Spleen (tissue), 11 donors: ENCODE data around the gene PCED1B. TPM values are rescaled to one million over a fixed set of nuclear protein-coding genes. Genes with fewer than 3 reads are reported as not detected.

Source experiments
- DNase-seq: peaks from one replicate; pipeline ENCODE4 v3.0.0-alpha.2; 2020
- H3K27ac ChIP-seq, 8 donors: fragments of 200-600 bp; sonication (generic) in 7 of 8; 1 replicate in 4 of 8; 2 replicates in 4 of 8; pipeline versions ENCODE4 v1.5.0 to v1.8.0; 2016 to 2021; ENCODE audit warnings: inconsistent platforms in 4 of 8, mild to moderate bottlenecking in 4 of 8, moderate library complexity in 1 of 8
- H3K27me3 ChIP-seq, 7 donors: fragments of 200-600 bp; sonication (generic) in 6 of 7; replicated peaks in 1 of 7; 1 replicate in 4 of 7; 2 replicates in 3 of 7; pipeline versions ENCODE4 v1.5.0 to v1.8.0; 2016 to 2021; ENCODE audit warnings: inconsistent platforms in 3 of 7, mild to moderate bottlenecking in 1 of 7
- H3K36me3 ChIP-seq, 6 donors: fragments of 200-600 bp; sonication (generic) in 5 of 6; 1 replicate in 4 of 6; 2 replicates in 2 of 6; pipeline versions ENCODE4 v1.5.0 to v1.8.0; 2016 to 2021; ENCODE audit warnings: inconsistent platforms in 2 of 6
- H3K4me1 ChIP-seq, 6 donors: fragments of 200-600 bp; sonication (generic) in 5 of 6; 1 replicate in 3 of 6; 2 replicates in 3 of 6; pipeline versions ENCODE4 v1.5.0 to v1.8.0; 2016 to 2021; ENCODE audit warnings: inconsistent platforms in 3 of 6
- H3K4me3 ChIP-seq, 8 donors: fragments of 200-600 bp; sonication (generic) in 7 of 8; 1 replicate in 4 of 8; 2 replicates in 4 of 8; pipeline versions ENCODE4 v1.5.0 to v1.8.0; 2016 to 2021; ENCODE audit warnings: inconsistent platforms in 4 of 8, mild to moderate bottlenecking in 4 of 8, moderate library complexity in 2 of 8
- H3K9me3 ChIP-seq, 8 donors: fragments of 200-600 bp; sonication (generic) in 7 of 8; 1 replicate in 4 of 8; 2 replicates in 4 of 8; pipeline versions ENCODE4 v1.5.0 to v1.8.0; 2016 to 2021; ENCODE audit warnings: inconsistent platforms in 4 of 8
- POLR2A ChIP-seq, 3 donors: fragments of 450-650 bp; IDR thresholded peaks; one replicate each; pipeline ENCODE4 v1.5.1; 2017; ENCODE audit warnings: antibody characterized with exemption in 3 of 3, mild to moderate bottlenecking in 1 of 3
- POLR2AphosphoS5 ChIP-seq, 3 donors: sonication (generic); formaldehyde crosslinking; IDR thresholded peaks; one replicate each; pipeline ENCODE4 v1.5.1; 2017; ENCODE audit warnings: antibody characterized with exemption in 3 of 3
- WGBS, 5 donors: extraction: QIAGEN DNeasy Blood & Tissue Kit in 3 of 5; methylation state at CpG; one replicate each; pipeline versions ENCODE4 v1.1.5 to v1.1.7; 2013 to 2018; 5-methylcytosine and 5-hydroxymethylcytosine counted together
- intact Hi-C: fragments of 100-400 bp; cut with DNase I; formaldehyde crosslinking; loops from one replicate; pipeline ENCODE4 v1.15.0; 2023; ENCODE audit warnings: low total_unique reads
- polyA plus RNA-seq, 3 donors: library from polyadenylated mRNA; stranded (reverse); fragments of 200-250 nt; gene quantifications; one replicate each; pipeline ENCODE4 v1.2.1, GENCODE V29; 2013
- total RNA-seq, 7 donors: library from RNA; depleted of rRNA in 3 of 7; stranded (reverse); fragments of >200 nt in 3 of 7; fragmentation: NEBNext Ultra II Directional in 4 of 7; extraction: Animal tissue kit (Norgen Biotek cat#: 25700) in 4 of 7; gene quantifications; one replicate each; pipeline versions ENCODE4 v1.1.0 to v1.2.1, GENCODE V29; 2016 to 2021
- TF ChIP-seq, protein P1 (sequence below), 11 experiments: fragments of 200-600 bp in 7 of 11; fragments of 450-650 bp in 4 of 11; sonication (generic) in 4 of 11; IDR thresholded peaks in 8 of 11; conservative IDR thresholded peaks in 3 of 11; 1 replicate in 7 of 11; 2 replicates in 4 of 11; pipeline versions ENCODE4 v1.4.0 to v1.8.0; 2016 to 2021; ENCODE audit warnings: antibody characterized with exemption in 11 of 11, inconsistent platforms in 4 of 11, mild to moderate bottlenecking in 1 of 11
- donor health status: healthy with polysubstance abuse.
- donor health status: DM: no; HTN: no; CAD: no; lungs with moderate emphysema.
- donor health status: DM: no; HTN: no; CAD: no.
- donor health status: Bipolar disorder and iron deficiency.
- donor health status: healthy.
- donor health status: DM: no; HTN: no; CAD: no.
- donor health status: DM: yes; HTN: yes; CAD: no.

The PCED1B gene
- total and polyA plus RNA-seq, 10 donors, result 15.3 to 34.5 (median 24.4) TPM

- peaks cover 0 to 51% (median 20%) of the 10 kb centered on the region in 6 donors for H3K36me3 ChIP-seq
- no peaks in the 10 kb centered on the region for H3K27me3 ChIP-seq
- H3K9me3 ChIP-seq, result no peaks in the 10 kb centered on the region
- no peak for DNase-seq
- 97 to 99% (median 98%) methylated on average over 45 to 48 of the region's 48 CpGs for WGBS, 5 donors
- H3K4me1 ChIP-seq, result peaks cover 0 to 27% (median 8%) of the 10 kb centered on the region in 6 donors
- no peak overlapping the region for H3K4me3 ChIP-seq
- intact Hi-C loops, result no loop called here
- TF ChIP-seq POLR2AphosphoS5 (IDR thresholded peaks at IDR 0.05) (peak in 1 of 3 donors; percentile 47), POLR2A (IDR thresholded peaks at IDR 0.05) (no peak)
- TF ChIP-seq, protein P1, sequence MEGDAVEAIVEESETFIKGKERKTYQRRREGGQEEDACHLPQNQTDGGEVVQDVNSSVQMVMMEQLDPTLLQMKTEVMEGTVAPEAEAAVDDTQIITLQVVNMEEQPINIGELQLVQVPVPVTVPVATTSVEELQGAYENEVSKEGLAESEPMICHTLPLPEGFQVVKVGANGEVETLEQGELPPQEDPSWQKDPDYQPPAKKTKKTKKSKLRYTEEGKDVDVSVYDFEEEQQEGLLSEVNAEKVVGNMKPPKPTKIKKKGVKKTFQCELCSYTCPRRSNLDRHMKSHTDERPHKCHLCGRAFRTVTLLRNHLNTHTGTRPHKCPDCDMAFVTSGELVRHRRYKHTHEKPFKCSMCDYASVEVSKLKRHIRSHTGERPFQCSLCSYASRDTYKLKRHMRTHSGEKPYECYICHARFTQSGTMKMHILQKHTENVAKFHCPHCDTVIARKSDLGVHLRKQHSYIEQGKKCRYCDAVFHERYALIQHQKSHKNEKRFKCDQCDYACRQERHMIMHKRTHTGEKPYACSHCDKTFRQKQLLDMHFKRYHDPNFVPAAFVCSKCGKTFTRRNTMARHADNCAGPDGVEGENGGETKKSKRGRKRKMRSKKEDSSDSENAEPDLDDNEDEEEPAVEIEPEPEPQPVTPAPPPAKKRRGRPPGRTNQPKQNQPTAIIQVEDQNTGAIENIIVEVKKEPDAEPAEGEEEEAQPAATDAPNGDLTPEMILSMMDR (IDR thresholded peaks at IDR 0.05 in 8 of 11, conservative IDR thresholded peaks at IDR 0.05 in 3 of 11), result no peak
- no peak overlapping the region for H3K27ac ChIP-seq
Observed at GRCh38 chr12:47235258-47236040, 156.0 kb downstream of the PCED1B start.

GRCh38 chr12:47236109-47236714 lies 156.8 kb downstream of the PCED1B start:
- WGBS, 5 donors, result 86 to 91% (median 87%) methylated on average over 13 of the region's 13 CpGs
- Histone ChIP-seq H3K9me3 (no peaks in the 10 kb centered on the region), H3K4me1 (peaks cover 0 to 27% (median 8%) of the 10 kb centered on the region in 6 donors), H3K27ac (peak overlapping the region in 1 of 8 donors; percentile 31), H3K36me3 (peaks cover 0 to 43% (median 19%) of the 10 kb centered on the region in 6 donors), H3K4me3 (no peak overlapping the region), H3K27me3 (no peaks in the 10 kb centered on the region)
- intact Hi-C loops, result no loop called here
- TF ChIP-seq POLR2AphosphoS5 (IDR thresholded peaks at IDR 0.05), result no peak
- no peak for TF ChIP-seq POLR2A (IDR thresholded peaks at IDR 0.05)
- TF ChIP-seq, protein P1 (IDR thresholded peaks at IDR 0.05 in 8 of 11, conservative IDR thresholded peaks at IDR 0.05 in 3 of 11), result no peak
- DNase-seq, result no peak

GRCh38 chr12:47237751-47238211 lies 158.4 kb downstream of the PCED1B start:
- Histone ChIP-seq H3K36me3 (peaks cover 0 to 36% (median 19%) of the 10 kb centered on the region in 6 donors), H3K27ac (peak overlapping the region in 3 of 8 donors; percentile 7 to 53 (median 15)), H3K27me3 (no peaks in the 10 kb centered on the region), H3K4me3 (no peak overlapping the region), H3K4me1 (peaks cover 0 to 15% (median 8%) of the 10 kb centered on the region in 6 donors), H3K9me3 (no peaks in the 10 kb centered on the region)
- no peak for DNase-seq
- WGBS, 5 donors, result 53 to 87% (median 73%) methylated on average over 1 of the region's 1 CpG
- TF ChIP-seq POLR2A (IDR thresholded peaks at IDR 0.05) (no peak), POLR2AphosphoS5 (IDR thresholded peaks at IDR 0.05) (no peak)
- TF ChIP-seq, protein P1 (IDR thresholded peaks at IDR 0.05 in 8 of 11, conservative IDR thresholded peaks at IDR 0.05 in 3 of 11), result no peak
- intact Hi-C loops, result no loop called here

DNA sequence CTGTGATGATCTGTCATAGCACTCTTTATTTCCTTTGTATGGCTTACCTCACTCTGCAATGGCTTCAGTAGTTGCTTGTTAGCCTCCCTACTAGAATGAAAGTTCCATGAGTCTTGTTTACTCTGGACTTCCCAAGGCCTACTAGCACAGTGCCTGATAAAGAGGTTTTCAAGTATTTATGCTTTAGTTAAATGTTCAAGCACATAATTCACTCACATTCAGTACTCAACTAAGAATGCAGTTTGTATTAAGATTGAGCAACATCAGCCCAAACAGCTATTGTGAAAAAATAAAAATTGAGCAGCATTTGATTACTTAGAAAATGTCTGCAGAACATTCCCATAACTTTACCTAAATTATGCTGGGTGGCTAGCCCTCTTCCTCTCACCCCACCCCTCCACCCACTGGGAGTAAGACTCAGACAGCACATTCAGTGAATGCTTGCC lies 159.3 kb downstream of the PCED1B start:
- H3K4me1 ChIP-seq, result peaks cover 0 to 15% (median 6%) of the 10 kb centered on the region in 6 donors
- TF ChIP-seq, protein P1 (IDR thresholded peaks at IDR 0.05 in 8 of 11, conservative IDR thresholded peaks at IDR 0.05 in 3 of 11), result no peak
- no peak for TF ChIP-seq POLR2A (IDR thresholded peaks at IDR 0.05)
- no peak for TF ChIP-seq POLR2AphosphoS5 (IDR thresholded peaks at IDR 0.05)
- intact Hi-C loops, result no loop called here
- H3K36me3 ChIP-seq, result peaks cover 0 to 27% (median 19%) of the 10 kb centered on the region in 6 donors
- peak overlapping the region in 3 of 8 donors; percentile 7 to 53 (median 15) for H3K27ac ChIP-seq
- no peaks in the 10 kb centered on the region for H3K9me3 ChIP-seq
- H3K27me3 ChIP-seq, result no peaks in the 10 kb centered on the region
- H3K4me3 ChIP-seq, result no peak overlapping the region
- DNase-seq, result no peak
